ENCODE measurements around the gene TCEAL7.

DNA sequence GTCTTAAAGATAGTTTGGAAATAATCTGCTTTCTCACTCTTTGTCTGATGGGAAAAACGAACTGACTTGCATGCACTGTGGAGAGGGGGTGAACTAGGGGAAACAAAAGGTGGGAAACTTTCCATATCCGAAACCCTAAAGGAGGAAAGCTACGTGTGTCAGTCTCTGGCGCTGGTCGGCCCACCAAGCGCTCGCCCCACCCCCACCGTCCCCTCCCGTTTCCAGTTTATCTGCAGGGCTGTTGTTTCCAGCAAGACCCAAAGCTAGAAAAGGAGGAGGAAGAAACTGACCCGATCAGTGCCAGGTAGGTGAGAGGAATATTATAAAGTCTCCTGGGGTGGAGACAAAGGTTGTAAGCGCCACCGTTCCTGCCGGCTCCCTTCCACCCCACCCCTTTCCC lies 26.8 kb downstream of the TCEAL7 start:
- no peak for TF ChIP-seq PPARA (CRISPR knock-in tag; IDR thresholded peaks at IDR 0.05; ENCODE audit: borderline replicate concordance)
- no peak for TF ChIP-seq GLIS3 (CRISPR knock-in tag; IDR thresholded peaks at IDR 0.05)
- TF ChIP-seq, protein P1, sequence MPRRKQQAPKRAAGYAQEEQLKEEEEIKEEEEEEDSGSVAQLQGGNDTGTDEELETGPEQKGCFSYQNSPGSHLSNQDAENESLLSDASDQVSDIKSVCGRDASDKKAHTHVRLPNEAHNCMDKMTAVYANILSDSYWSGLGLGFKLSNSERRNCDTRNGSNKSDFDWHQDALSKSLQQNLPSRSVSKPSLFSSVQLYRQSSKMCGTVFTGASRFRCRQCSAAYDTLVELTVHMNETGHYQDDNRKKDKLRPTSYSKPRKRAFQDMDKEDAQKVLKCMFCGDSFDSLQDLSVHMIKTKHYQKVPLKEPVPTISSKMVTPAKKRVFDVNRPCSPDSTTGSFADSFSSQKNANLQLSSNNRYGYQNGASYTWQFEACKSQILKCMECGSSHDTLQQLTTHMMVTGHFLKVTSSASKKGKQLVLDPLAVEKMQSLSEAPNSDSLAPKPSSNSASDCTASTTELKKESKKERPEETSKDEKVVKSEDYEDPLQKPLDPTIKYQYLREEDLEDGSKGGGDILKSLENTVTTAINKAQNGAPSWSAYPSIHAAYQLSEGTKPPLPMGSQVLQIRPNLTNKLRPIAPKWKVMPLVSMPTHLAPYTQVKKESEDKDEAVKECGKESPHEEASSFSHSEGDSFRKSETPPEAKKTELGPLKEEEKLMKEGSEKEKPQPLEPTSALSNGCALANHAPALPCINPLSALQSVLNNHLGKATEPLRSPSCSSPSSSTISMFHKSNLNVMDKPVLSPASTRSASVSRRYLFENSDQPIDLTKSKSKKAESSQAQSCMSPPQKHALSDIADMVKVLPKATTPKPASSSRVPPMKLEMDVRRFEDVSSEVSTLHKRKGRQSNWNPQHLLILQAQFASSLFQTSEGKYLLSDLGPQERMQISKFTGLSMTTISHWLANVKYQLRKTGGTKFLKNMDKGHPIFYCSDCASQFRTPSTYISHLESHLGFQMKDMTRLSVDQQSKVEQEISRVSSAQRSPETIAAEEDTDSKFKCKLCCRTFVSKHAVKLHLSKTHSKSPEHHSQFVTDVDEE (CRISPR knock-in tag; IDR thresholded peaks at IDR 0.05), result no peak
- TF ChIP-seq, protein P2, sequence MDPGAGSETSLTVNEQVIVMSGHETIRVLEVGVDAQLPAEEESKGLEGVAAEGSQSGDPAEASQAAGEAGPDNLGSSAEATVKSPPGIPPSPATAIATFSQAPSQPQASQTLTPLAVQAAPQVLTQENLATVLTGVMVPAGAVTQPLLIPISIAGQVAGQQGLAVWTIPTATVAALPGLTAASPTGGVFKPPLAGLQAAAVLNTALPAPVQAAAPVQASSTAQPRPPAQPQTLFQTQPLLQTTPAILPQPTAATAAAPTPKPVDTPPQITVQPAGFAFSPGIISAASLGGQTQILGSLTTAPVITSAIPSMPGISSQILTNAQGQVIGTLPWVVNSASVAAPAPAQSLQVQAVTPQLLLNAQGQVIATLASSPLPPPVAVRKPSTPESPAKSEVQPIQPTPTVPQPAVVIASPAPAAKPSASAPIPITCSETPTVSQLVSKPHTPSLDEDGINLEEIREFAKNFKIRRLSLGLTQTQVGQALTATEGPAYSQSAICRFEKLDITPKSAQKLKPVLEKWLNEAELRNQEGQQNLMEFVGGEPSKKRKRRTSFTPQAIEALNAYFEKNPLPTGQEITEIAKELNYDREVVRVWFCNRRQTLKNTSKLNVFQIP (CRISPR knock-in tag; IDR thresholded peaks at IDR 0.05; ENCODE audit: borderline replicate concordance, low read depth), result no peak
- no peak for TF ChIP-seq ISL1 (CRISPR knock-in tag; IDR thresholded peaks at IDR 0.05)
- TF ChIP-seq BACH2 (CRISPR knock-in tag; IDR thresholded peaks at IDR 0.05; ENCODE audit: borderline replicate concordance), result no peak
- TF ChIP-seq SNAI2 (CRISPR knock-in tag; IDR thresholded peaks at IDR 0.05), result no peak
- no peak for TF ChIP-seq ZC3H10 (CRISPR knock-in tag; IDR thresholded peaks at IDR 0.05)

Measured in SK-N-SH treated with all-trans-retinoic acid at 6 μM for 48 hours (cell line).